NCI-H446 treated with DMSO at 0.1 percent for 48 hours (cell line): ENCODE data around the gene PIM3.
"Not testable (repeated sequence)": the region's sequence is repeated elsewhere in the genome, so short reads cannot be mapped to it uniquely, and the experiment has no call there.

ENCODE experiments used
- DNase-seq: peaks from one replicate; lab custom pipeline; 2025; lab: John Stamatoyannopoulos, UW

Gene PIM3

GRCh38 chr22:49983148-49984042 lies 22.8 kb downstream of the PIM3 start:
- DNase-seq = no peak

- DNase-seq = no peak
Observed at GRCh38 chr22:49986325-49986724, 25.8 kb downstream of the PIM3 start.

- not testable (repeated sequence) for DNase-seq
Observed at GRCh38 chr22:49989826-49990225, 29.3 kb downstream of the PIM3 start.

GRCh38 chr22:49991167-49991566 lies 30.6 kb downstream of the PIM3 start:
- DNase-seq = no peak

GRCh38 chr22:49991907-49992533 lies 31.4 kb downstream of the PIM3 start:
- DNase-seq = no peak

GRCh38 chr22:49992921-49993648 lies 32.5 kb downstream of the PIM3 start:
- no peak for DNase-seq

- no peak for DNase-seq
Observed at GRCh38 chr22:49993649-49994360, 33.2 kb downstream of the PIM3 start.

- no peak for DNase-seq
Observed at GRCh38 chr22:49994361-49995040, 33.9 kb downstream of the PIM3 start.

GRCh38 chr22:49995041-49995360 lies 34.4 kb downstream of the PIM3 start:
- DNase-seq = no peak

- DNase-seq = no peak
Observed at GRCh38 chr22:49995361-49996118, 35.0 kb downstream of the PIM3 start.

GRCh38 chr22:49996119-49996517 lies 35.5 kb downstream of the PIM3 start:
- DNase-seq = no peak

- no peak for DNase-seq
Observed at GRCh38 chr22:49996518-49997250, 36.1 kb downstream of the PIM3 start.

- DNase-seq = no peak
Observed at GRCh38 chr22:49997251-49997599, 36.7 kb downstream of the PIM3 start.

- no peak for DNase-seq
Observed at GRCh38 chr22:49997932-49998717, 37.6 kb downstream of the PIM3 start.

- no peak for DNase-seq
Observed at GRCh38 chr22:49998718-49999062, 38.1 kb downstream of the PIM3 start.

- DNase-seq = no peak
Observed at GRCh38 chr22:49999063-49999945, 38.7 kb downstream of the PIM3 start.

- DNase-seq = no peak
Observed at GRCh38 chr22:49999946-50000586, 39.5 kb downstream of the PIM3 start.
